Posterior cingulate gyrus (tissue), 11 donors: ENCODE data around the gene CYP17A1.

ENCODE experiments used
- DNase-seq, 10 donors: peaks; one replicate each; pipeline versions ENCODE4 v3.0.0 to v3.0.0-alpha.2; 2020 to 2021; ENCODE audit warnings: mixed read lengths in 3 of 10
- intact Hi-C: fragments of 100-400 bp; cut with DNase I; formaldehyde crosslinking; loops from one replicate; pipeline ENCODE4 v1.15.1; 2023

Gene CYP17A1

DNA sequence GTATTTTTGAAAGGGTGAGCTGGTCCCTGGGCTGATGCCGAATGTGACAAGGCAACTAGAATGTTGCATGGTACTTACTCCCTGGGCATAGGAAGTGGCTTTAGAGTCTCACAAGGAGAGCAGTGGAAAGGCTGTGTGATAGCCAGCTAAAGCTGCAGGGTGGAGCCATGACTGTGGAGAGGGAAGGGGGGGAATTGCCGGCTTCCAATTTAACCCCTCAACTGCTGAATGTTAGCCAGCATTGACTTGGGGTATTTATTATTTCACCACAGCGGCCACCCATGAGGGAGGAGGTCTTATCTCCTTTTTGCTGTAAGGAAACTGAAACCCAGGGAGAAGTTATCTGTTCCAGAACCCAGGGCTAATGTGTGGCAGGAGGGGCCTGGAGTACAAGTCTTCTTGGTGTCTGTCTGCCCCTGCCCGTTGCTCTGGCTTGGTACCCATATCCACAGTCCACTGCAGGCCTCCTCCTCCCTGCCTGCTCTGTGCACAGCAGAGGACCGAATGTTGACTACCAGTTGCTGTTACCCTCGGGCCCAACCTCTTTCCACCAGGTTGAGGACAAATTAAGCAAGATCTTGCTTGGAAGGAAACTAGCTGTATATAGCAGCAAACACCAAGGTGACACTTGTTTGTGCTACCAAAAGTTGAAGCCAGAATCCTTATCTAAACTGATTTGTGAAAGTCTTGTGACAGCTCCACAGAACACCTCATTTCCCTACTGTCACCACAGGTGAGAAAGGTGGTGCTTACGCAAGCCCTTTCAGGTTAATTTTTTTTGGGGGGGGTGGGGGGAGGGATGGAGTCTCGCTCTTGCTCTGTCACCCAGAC lies 55.9 kb downstream of the CYP17A1 start:
- intact Hi-C loops = no loop called here
- DNase-seq = no peak
